ENCODE measurements around the gene OSBPL10.

GRCh38 chr3:31728403-31728802 is 252.7 kb downstream of the OSBPL10 start:
- no peak for TF ChIP-seq CTCF (IDR thresholded peaks at IDR 0.05)
- TF ChIP-seq POLR2A (IDR thresholded peaks at IDR 0.05): no peak
